ENCODE results near the gene CTSW.
"Not testable (repeated sequence)": the region's sequence is repeated elsewhere in the genome, so short reads cannot be mapped to it uniquely, and the experiment has no call there.

Gene CTSW

DNA sequence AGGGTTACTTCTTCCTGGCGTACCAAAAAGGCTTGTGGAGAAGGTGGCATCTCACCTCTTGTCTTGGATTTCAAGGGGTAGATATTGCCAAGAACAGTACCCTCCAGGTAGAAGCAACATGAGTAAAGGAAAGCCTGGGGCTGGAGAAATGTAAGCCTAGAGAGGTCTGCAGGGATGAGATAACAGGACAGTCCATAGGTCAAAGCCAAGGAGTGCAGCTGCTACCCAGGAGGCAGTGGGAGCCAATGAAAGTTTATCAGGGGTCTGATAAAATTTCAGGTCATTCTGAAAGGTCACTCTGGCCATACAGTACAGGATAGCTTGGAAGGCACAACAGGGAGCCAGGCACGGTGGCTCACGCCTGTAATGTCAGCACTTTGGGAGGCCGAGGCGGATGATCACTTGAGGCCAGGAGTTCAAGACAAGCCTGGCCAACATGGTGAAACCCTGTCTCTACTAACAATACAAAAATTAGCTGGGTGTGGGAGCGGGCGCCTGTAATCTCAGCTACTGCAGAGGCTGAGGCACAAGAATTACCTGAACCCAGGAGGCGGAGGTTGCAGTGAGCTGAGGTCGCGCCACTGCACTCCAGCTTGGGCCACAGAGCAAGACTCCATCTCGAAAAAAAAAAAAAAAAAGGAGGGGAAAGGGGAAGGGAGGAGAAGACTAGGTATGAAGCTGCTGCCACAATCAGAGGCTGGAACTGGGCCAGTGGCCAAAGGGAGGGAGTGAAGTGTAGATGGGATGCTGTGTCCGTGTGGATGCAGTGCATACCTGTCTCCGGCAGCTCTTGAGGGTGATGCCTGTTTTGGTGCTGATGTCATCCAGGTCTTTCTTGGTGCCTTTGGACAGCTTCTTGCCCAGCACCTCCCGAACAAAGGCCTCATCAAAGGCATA is 7.4 kb downstream of the CTSW start:
- no peak for DNase-seq

DNA sequence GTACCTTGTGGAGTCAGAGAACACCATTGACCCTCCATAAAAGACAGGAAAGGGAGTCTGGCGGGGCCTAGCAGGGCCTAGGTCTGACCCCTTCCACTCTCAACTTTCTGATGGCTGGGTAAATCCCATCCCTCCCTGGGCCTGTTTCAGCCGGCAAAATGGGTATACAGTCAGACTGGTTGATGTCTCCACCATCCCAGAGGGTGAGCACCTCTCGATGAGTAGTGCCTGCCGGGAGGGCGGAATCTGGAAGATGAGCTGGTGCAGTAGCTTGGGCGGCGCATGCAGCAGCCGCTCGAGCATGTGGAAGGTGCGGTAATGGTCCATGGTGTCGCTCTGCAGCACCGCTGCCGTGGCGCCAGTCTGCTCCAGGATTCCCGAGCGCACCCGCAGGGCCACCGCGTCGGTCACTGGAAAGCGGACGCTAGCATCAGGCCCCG is 8.1 kb downstream of the CTSW start:
- DNase-seq = no peak

DNA sequence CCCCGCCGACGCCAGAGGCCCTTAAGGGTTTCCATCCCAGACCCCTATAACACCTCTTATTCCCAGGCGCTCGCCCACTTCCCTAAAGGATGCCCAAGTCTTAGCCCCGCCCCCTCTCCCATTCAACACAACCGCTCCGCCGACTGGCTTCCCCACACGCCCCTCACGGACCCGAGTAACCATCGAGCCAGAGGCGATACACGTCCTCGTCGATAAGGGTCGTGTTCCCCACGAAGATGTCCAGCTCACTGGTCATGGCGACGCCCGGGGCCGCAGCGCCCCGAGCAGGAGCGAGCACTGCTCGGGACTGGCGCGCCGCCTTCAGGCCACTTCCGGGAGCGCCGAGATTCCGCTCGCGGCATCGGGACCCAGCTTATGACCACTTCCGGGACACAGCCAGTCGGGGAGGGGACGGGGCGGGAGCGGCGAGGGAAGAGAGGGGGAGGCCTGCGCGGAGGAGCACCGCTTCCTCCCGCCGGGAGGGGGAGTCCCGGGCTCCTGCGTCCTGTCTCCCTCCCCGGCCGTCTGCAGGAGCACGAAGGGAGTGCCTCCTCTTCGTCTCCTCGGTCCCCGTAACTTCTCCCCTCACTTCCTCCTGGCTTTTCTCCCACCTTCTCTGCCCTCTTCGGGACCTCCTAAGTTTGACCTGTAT is 8.7 kb downstream of the CTSW start, which contains the start of gene FIBP:
FIBP (minus strand) TSS at position 309 of the 652 bp plus-strand sequence; CDS start at position 256, 53 bp downstream.
- peak; percentile 97 for DNase-seq

DNA sequence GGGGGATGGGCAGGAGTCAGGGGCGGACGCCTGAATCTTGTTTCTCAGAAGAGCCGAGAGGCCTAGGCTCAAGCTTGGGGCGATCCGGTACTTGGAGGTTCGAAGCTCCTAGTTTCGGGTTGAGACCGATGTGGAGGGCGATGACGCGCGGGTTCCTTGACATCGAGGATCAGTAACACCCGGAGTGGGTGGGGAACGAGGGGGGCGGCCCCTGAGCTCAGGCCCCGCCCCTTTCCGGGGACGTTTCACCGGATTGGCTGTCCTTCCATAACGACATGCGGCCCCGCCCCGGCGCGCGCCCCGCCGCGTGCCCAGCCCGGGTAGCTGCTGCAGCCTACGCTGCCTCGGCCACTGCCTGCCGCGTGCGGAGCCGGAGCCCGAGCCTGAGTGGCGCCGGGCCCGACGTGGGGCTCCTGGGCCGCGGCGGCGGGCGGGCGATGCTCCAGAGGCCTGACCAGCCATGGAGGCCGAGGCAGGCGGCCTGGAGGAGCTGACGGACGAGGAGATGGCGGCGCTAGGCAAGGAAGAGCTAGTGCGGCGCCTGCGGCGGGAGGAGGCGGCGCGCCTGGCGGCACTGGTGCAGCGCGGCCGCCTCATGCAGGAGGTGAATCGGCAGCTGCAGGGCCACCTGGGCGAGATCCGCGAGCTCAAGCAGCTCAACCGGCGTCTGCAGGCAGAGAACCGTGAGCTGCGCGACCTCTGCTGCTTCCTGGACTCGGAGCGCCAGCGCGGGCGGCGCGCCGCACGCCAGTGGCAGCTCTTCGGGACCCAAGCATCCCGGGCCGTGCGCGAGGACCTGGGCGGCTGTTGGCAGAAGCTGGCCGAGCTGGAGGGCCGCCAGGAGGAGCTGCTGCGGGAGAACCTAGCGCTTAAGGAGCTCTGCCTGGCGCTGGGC is 10.9 kb downstream of the CTSW start, which contains the start of gene CCDC85B:
CCDC85B (plus strand) TSS at position 350 of the 895 bp plus-strand sequence; CDS start at position 461, 111 bp downstream.
- DNase-seq = peak; percentile 96

DNA sequence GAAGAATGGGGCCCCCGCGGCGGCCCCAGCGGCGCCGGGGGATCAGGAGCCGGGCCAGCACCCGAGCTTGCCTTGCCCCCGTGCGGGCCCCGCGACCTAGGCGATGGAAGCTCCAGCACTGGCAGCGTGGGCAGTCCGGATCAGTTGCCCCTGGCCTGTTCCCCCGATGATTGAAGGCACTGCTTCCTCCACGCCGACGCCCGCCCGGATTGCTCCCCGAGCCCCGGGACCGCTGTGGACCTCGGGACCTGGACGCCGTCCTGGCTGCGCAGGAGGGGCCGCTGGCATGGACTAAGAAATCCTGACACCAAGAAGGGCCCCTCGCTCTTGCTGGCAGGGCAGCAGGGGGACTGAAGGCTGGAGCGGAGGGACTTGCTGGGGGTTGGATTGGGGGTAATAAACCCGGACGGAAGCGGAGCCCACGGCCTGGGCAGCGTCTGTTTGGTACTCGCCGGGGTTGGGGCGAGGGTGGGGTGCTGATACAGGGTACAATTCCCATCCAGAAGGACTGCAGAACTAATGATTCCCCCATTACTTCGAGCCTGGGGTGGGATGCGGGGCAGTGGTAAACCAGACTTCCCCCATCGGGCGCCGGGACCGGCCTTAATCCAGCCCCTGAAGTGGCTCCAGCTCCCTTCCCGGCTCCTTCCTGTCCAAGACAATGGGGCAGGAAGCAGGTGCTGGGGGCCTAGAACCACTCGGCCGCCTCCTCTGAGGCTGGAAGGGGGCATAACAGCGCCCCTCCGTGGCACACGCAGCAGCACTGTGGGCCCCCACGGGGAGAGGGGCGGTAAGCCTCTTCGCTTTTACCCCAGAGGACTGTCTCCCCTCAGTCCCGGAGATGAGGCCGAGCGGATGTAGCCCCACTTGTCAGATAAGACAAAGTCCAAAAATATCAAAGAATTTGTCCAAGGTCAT is 11.8 kb downstream of the CTSW start:
- peak; percentile 43 for DNase-seq

DNA sequence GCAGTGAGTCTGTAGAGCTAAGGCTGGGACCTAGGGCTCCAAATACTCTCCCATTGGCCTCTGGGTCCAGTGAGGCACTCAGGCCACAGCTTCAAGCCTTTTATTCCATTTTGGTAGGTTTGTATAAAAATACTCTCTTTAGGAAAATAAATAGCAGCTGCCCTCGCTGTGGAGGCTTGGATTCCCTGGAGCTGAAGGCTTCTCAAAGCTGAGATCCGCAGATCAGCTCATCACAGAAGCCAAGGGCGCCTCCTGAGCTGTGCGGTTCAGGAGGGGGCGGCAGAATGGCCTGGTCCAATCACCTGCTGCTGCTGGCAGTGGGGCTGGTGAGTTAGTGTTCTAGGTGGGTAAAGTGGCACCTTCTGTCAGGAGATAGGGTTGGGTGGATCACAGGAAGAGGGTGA is 12.5 kb downstream of the CTSW start:
- not testable (repeated sequence) for DNase-seq

DNA sequence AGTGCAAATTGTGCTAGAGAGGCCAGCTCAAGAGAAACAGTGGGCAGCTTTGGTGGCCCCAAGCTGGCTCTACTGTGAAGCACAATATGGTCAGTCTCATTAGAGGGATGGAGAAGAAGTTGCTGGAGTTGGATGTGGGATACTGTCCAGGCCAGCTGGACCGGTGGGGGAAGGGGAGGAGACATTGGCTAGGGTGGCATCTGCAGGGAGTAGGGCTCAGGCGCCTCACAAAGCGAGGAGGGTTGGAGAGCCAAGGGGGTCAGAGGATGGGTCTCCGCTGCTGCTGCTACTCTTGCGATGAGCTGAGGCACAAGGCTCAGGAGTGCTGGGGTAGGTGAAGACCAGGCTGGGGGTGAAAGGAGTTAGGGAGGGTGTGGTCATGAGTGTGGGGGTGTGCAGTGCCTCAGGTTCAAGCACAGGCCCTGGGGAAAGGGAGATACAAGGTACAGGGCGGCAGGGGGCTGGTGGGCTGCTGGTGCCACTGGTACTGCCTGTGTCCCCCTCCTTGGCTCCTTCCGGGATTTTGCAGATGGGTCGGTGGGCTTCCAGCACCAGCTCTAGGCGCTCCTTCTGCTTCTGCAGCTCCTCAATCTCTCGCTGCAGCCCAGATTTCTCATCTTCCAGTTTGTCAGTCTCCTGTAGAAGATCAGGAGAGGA is 13.2 kb downstream of the CTSW start:
- no peak for DNase-seq

DNA sequence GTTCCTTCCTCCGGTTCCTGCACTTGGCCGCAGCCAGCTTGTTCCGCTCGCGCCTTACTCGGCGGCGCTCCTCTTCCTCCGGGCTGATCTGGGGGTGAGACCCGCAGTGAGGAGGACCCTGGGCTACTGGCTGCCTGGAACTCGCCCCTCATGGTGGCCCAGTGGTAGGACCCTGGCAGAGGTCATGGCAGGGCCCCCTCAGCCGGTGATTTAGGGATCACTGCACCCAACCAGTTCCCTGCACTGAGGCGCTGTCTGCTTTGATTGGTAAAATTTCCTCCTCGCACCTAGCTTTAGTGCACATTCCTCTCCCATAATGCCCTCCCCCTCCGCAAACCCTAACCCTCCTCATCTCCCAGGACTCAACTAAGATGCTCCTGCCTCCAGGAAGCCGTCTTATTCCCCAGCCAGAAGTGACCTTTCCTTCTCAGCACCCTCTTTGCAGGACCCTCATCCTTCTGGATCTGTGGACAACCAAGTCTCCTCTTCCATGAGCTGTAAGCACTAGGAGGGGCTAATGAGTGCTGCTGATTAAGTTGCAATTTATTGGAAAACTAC is 14.5 kb downstream of the CTSW start:
- no peak for DNase-seq

DNA sequence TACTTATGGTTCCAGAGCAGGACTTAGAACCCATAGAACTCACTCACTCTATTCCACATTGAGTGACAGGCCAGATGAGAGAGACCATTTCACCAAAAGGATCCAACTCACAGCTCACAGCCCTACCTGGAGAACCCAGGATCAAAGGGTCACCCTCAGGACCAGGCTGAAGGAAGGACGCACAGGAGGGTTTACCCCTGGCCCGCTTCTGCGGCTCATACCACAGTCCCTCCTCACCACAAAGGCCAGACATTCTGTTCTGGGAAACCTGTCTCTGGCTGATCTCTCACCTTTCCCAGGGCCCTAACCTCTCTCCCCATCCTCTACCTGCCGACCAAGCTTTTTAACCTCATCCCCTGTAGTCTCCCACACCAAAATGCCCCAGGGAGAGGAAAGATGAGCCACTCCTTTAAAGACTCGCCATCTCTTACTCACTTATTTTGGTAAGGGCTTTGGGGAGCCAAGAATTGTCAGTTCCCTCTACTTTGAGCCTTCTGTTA is 15.9 kb downstream of the CTSW start:
- DNase-seq = no peak

DNA sequence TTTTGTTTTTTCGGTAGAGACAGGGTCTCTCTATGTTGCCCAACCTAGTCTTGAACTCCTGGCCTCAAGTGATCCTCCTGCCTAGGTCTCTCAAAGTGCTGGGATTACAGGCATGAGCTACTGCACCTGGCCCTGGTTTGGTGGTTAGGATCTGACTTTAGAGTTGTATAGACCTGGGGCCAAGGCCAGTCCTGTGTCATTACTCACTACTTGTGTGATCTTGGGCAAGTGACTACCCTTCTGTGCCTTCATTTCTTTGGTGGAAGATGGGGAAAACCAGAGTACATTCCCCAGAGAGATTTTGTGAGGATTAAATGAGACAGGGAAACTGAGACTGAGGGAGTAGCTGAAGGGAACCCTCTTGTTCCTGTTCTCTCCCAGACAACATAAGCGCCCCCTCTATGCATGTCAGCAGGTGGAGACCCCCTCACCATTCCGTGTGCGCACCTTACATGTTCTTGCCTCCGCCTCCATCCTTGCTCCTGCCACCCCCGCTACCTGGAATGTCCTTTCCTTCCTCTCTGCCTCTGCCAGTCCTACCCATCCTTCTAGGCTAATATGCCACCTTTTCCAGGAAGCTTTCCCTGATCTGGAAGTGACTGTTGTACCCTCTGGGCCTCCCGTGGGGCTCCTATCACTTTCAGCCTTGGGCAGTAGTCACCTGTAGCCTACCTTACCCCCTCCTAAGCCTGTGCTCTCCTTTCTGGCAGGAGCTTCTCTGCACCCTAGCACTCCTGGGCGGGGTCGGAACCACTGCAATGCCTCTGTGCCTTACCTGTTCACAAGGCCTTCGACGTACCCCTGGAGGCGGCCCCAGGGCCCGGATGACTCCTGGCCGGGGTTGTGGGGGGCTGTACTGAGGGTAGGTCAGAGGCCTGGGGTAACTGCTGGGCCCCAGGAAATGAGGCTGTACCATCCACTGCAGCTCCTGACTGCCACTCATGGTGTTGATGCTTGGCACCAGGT is 16.7 kb downstream of the CTSW start:
- DNase-seq = no peak

DNA sequence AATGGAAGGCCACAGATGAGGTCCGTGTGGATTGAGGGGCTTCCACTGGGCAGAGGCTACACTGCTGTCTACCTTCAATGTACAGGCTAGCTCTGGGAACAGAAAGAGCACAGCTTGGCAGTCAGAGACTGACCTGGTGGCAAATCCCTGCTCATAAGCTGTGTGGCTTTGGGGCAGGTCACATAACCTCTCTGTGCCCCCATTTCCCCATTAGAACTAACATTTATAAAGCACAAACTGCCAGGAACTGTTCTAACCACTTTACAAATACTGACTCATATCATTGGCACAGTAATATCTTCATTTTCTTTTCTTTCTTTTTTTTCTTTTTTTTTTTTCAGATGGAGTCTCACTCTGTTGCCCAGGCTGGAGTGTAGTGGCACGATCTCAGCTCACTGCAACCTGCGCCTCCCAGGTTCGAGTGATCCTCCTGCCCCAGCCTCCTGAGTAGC is 17.4 kb downstream of the CTSW start:
- no peak for DNase-seq

DNA sequence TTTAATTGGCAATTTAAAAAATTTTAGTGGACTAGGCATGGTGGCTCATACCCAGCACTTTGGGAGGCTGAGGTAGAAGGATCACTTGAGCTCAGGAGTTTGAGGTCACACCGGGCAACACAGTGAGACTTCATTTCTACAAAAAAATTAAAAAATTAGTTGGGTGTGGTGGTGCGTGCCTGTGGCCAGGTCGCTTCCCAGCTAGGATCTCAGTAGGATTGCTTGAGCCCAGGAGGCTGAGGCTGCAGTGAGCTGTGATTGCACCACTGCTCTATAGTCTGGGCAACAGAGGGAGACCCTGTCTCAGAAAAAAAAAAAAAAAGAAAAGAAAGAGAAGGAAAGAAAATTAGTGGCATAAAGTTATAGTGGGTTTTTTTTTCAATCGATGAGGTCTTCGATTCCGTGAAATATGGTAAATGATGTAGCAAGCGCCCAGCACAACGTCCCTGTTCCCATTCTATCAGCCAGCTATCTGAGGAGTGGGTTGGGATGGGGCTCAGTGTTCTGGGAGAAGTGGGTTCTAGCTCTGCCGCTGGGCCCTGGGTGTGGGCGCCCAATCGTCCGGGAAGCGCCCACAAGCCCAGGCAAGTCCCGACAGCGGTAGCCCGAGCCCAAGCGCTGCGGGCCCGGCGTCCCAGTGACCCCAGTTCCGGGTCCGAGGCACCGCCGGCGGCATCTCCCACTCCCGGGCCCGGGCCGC is 19.2 kb downstream of the CTSW start:
- no peak for DNase-seq

DNA sequence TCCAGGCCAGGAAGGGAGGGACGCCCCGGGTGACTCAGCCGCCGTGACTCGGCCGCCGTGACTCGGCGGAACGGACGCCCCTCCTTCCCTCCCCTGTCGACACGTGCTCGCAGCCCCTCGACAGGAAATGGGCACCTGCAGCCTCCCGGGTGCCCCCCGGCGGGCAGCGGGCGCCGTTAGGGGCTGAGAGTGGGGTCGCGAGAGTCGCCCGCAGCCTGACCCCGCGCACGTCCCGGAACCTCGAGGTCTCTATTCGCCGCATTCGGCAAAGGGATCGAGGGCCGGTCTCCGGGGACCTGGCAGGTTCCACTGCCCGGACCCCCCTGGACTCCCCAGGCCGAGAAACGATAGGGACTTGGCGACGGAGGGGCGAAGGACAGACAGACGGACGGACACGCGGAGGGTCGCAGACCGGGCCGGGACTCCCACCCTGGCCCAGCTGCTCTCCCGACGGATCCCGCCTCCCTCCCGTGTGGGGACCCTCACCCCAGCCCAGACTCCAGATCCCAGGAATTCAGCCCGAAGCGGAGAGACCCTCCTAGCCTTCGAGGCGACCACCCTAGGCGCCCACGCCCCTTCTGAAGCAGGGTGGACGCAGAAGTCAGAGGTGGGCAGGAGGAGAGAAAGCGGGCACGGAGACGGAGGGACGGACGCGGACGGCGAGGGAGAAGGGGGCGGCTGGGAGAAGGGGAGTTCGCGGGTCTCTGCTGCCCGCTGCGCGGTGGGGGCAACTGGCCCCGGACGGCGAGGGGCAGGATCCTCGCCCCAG is 19.9 kb downstream of the CTSW start:
- peak; percentile 88 for DNase-seq

DNA sequence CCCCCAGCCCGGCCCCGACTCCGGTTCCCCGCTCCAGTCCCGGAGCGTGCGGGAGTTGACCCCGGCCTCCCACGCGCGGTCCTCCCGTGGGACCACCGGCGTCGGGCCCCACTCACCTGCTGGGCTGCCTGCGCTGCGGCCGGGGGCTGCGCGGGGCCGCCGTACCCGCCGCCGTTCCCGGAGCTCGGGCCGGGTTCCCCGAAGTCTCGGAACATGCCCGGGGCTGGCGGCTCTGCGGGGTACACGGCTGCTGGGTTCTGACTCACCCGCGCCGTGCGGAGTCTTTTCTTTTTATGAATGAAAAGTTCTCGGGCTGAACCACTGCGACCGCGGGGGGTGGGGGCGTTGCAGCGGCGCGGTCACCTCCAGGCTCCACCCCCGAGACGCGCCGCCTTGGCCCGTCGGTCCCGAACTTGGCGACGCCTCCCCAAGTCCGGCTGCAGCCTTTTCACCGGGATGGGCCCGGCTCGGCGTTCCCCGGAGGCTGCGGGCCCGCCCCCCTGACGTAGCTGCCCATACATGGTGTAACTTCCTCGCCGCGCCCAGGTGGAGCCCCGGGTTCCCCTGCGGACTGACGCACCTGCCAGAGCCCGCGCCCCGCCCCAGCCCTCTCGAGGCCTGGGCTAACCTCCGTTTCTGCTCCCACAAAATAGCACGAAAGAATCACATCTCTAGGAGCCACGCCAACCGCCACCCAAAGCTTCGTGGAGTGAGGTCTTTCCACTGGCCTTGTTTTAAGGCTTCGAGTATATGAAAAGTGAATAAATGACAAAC is 20.7 kb downstream of the CTSW start, which contains the start of gene FOSL1:
FOSL1 (minus strand) TSS at position 264 of the 774 bp plus-strand sequence; CDS start at position 215, 49 bp downstream.
- DNase-seq = peak; percentile 97

DNA sequence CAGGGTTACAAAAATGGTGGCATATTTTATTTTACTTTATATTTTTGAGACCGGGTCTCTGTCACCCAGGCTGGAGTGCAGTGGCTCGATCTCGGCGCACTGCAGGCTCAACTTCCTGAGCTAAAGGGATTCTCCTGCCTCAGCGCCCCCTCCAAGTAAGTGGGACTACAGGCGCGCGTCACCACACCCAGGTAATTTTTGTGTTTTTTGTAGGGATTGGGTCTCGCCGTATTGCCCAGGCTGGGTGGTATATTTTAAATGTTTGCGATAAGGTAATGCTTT is 21.2 kb downstream of the CTSW start:
- DNase-seq = no peak

DNA sequence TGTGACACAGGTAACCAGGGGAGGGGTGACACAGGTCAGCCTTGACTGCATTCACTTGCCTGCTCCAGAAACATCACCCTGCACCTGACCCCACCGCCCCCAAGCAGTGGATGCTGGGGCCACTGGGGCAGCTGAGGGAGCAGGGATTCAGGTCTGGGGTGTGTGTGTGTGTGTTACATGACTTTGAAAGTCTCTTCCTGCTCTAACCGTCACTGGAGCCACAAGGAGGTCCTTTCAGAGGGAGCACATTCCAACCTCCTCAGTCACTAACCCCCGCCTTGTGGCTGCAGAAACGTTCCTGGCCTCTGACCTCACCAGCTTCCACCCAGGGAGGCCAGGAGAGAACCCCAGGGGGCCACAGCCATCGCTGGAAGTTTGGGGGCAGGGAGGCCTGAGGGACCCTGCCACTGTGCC is 23.4 kb downstream of the CTSW start:
- DNase-seq = peak; percentile 98

DNA sequence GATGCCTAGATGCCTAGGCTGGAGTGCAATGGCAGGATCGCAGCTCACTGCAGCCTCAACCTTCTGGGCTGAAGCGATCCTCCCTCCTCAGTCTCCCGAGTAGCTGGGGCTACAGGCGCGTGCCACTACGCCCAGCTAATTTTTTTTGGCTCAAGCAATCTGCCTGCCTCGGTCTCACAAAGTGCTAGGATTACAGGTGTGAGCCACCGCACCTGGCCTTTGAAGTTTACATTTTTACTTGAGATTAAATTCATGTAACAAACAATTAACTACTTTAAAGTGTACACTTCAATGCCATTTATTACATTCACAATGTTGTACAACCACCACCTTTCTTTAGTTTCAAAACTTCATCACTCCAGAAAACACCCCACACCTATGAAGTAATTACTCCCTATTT is 24.1 kb downstream of the CTSW start:
- no peak for DNase-seq

Data from fibroblast of skin of back (primary cell).